ENCODE measurements around the gene ATP6V1C2.

DNA sequence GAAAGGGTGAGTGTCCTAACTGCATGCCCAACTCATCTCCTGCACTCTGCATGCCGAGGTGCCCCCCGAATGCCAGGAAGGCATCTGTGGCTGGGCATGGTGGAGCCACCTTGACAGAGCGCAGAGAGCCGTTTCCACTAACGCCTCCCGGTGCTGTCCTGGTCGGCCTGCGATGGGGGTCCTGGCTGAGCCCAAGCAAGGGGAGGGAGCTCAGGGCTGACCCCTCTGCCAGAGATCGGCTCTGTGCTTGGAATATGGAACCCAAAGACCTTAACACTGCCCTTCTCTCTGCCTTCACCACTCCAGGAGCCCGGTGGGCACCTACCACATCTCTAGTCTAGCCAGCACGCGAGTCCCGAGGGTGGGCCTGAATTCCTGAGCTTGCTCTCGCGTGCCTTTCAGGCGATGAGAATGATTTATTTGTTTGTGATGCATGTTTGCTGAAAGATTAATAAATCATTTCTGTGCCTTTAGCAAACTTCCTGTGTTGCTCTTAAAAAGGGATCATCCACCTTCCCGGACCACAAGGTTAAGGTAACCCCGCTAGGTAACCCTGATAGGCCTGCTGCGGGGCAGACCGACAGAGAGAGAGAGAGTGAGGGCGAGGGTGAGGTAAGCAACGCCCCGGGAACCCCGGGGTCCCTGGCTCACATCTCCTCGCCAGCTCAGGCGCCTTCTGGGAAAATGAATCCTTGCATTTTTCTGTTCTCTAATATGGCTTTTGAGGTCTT lies 55.8 kb downstream of the ATP6V1C2 start:
- TF ChIP-seq, protein P1, sequence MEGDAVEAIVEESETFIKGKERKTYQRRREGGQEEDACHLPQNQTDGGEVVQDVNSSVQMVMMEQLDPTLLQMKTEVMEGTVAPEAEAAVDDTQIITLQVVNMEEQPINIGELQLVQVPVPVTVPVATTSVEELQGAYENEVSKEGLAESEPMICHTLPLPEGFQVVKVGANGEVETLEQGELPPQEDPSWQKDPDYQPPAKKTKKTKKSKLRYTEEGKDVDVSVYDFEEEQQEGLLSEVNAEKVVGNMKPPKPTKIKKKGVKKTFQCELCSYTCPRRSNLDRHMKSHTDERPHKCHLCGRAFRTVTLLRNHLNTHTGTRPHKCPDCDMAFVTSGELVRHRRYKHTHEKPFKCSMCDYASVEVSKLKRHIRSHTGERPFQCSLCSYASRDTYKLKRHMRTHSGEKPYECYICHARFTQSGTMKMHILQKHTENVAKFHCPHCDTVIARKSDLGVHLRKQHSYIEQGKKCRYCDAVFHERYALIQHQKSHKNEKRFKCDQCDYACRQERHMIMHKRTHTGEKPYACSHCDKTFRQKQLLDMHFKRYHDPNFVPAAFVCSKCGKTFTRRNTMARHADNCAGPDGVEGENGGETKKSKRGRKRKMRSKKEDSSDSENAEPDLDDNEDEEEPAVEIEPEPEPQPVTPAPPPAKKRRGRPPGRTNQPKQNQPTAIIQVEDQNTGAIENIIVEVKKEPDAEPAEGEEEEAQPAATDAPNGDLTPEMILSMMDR (IDR thresholded peaks at IDR 0.05; ENCODE audit: poor library complexity): no peak
- TF ChIP-seq EZH2 (IDR thresholded peaks at IDR 0.05; ENCODE audit: borderline replicate concordance) (no peak), EZH2phosphoT487 (IDR thresholded peaks at IDR 0.05; ENCODE audit: low read depth, severe bottlenecking, unreplicated experiment) (no peak)

Data from hepatocyte (in vitro differentiated cells).